Activated CD8-positive, alpha-beta memory T cell treated with anti-CD3 and anti-CD28 coated beads, Interleukin-2, amount 50 U/mL, for 24 hours (primary cell): Measurements from ENCODE around the gene TIMM23B.
A peak's percentile ranks its signal among the peaks of the same experiment; 100 is the strongest.
"Not testable (repeated sequence)": the region's sequence is repeated elsewhere in the genome, so short reads cannot be mapped to it uniquely, and the experiment has no call there.

Experiments used
- DNase-seq: peaks from one replicate; pipeline ENCODE4 v3.0.0-alpha.2; 2020; ENCODE audit errors: extremely low read depth

Gene TIMM23B

GRCh38 chr10:49941447-49942338, at the start of gene TIMM23B, which contains the start of gene PARG:
TSS of gene TIMM23B (plus strand) at chr10:49942053. CDS start at chr10:49942195, 142 bp downstream.
TSS of gene PARG (minus strand) at chr10:49942027. CDS start at chr10:49941725, 302 bp downstream.
- peak; percentile 51 for DNase-seq

DNA sequence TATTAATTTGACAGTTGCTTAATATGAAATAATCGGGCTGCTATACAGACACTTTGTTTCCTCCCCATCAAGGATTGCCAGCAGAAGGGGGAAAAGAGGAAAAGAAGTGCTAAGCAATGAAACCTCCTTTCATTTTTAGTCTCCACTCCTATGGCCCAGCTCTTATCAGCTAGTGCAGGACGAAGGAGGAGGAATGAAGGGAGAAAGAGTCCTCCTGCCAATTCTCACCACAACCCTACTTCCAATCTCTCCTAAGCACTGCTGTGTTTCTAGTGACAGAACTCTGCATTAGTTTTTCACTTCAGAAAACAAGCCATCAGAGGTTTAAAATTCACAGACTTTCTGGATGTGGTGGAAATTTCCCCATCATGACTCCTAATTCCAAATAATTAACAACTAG, 41.9 kb upstream of the TIMM23B start:
- not testable (repeated sequence) for DNase-seq

DNA sequence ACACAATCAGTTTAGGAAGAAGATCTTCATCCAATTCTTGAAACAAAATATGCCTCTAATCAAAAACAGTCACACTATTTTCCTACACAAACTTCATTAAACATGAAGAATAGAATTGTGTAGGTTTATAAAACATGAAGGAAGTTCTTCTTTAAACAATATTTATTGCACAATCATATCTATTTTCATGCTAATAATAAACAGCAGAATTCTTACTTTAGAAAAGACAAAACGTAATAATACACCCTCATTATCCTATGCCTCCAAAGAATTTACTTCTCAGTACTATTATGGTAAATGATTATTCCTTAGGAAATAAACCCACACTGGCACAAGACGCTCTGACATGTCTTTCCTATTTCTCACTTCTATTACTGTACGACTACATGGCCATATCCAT, 41.4 kb upstream of the TIMM23B start:
- not testable (repeated sequence) for DNase-seq

- not testable (repeated sequence) for DNase-seq
Measured at GRCh38 chr10:49903829-49904228, 38.0 kb upstream of the TIMM23B start.

DNA sequence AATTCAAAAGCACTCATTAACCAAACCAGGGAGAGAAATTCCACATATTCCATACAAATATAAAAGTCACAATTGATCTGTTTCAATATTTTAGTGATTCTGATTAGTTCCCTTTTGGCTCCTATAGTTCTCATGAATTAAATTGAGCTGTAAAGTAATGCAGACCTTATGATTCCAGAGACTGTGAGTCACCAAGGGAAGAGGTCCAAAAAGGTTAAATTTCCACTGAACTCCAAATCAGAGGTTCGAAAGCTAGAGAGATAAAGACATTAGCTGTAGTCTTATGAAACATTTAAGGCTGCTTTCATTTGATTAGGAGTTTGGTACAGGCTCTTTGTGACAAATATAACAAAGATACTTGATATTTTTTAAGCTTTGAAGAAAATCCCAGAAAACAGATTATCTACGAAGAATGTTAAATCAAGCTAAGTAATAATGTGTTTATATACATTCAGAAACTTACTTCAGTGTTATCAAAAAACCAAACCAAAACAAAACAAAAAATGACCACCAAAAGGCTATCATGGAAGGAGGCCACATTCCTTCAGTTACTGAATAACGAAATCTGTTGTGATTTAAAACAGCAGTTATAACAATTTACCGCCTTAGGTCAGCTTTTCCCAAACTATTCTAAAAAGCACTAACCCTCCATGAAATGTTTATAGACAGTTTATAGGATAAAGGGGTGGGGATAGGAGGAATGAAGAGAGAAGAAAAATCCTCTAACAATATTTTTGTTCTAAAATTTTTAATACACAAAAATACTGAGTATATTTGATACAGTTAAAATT, 33.4 kb upstream of the TIMM23B start:
- not testable (repeated sequence) for DNase-seq

DNA sequence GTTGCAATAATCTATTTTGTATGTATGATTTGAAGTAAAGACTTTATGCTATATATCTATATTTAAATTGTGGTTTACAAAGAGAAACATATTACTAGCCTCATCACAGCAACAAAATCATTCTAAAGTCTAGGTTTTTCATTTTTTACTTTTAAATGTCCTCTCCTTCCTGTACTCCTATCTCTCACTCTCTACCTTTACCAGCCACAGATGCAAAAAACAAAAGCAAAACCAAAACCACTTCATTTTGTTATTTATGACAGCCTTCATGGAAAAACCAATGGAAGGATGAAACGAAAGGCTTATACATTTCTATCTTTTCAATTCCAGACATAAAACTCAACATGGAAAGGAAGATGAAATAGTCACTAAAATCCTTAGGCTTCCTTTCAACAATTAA, 31.6 kb upstream of the TIMM23B start:
- DNase-seq: not testable (repeated sequence)

- DNase-seq: not testable (repeated sequence)
Measured at GRCh38 chr10:49916451-49916850, 25.4 kb upstream of the TIMM23B start.

DNA sequence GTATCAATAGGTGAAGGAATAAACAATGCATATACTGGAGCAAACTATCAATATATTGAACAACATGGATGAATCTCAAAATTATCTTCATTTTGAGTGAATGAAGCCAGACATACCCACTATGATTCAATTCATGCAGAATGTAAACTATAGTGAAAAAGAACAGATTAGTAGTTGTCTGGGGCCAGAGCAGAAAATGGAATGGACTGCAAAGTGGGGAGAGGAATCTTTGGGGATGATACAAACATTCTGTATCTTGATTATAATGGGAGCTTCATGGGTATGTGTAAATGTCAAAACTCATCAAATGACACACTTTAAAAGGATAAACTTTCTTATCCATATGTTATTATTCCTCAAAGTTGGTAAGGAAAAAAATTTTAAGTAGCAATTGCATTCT, 23.9 kb upstream of the TIMM23B start:
- DNase-seq: not testable (repeated sequence)

DNA sequence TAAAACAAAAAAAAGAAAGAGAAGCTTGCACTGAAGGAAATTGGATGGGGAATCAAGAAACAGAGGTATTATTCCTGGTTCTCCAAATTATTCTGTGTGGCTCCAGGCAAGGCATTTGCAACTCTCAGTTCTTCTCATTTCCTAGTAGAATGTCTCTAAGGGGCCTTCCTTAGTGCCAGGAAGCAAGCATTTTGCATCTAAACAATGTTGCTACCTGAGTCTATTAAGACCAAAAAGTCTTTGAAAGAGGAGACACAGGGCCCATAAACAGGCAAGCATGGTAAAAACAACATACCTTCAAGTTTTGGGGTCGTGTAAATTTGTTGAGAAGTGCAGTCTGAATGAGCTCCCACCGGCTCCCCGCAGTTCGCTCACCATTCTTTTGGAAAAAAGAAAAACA, 19.8 kb upstream of the TIMM23B start:
- not testable (repeated sequence) for DNase-seq

DNA sequence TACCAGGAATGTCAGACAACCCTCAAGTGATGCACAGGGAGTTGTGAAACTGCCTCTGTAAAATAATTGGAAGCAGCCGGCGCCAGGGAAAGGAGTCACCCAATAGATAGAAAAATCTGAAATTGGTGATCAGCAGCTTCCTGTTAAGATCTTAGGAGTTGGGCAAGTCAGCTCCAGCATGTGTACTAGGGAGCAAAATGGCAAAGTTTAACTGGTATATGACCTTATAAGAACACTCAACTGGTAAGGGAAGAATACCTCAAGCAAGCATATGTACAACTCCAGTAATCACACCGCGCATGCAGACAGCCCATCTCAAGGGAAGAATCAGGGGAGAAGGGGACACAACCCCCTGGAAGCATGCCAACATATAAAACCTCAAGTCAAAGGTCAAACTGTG, 18.3 kb upstream of the TIMM23B start:
- DNase-seq: not testable (repeated sequence)

- DNase-seq: not testable (repeated sequence)
Measured at GRCh38 chr10:49931276-49931675, 10.6 kb upstream of the TIMM23B start.

- DNase-seq: not testable (repeated sequence)
Measured at GRCh38 chr10:49931959-49932728, 9.7 kb upstream of the TIMM23B start.

GRCh38 chr10:49942339-49942705, 469 bp downstream of the TIMM23B start:
- DNase-seq: not testable (repeated sequence)

- DNase-seq: not testable (repeated sequence)
Measured at GRCh38 chr10:49943607-49944006, 1.8 kb downstream of the TIMM23B start.

DNA sequence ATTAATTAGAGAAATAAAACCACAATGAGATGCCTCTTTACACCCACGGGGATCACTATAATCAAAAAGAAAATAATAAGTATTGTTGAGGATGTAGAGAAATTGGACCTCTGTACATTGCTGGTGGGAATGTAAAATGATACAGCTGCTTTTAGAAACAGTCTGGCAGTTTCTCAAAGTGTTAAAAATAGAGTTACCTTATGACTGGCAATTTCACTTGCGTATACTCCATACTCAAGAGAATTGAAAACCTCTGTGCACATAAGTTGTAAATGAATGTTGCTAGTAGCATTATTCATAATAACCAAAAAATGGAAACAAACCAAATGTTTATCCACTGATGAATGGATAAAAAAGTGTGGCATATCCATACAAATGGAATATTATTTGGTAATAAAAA, 6.3 kb downstream of the TIMM23B start:
- not testable (repeated sequence) for DNase-seq

GRCh38 chr10:49948737-49949136, 6.9 kb downstream of the TIMM23B start:
- not testable (repeated sequence) for DNase-seq

GRCh38 chr10:49952006-49952405, 10.2 kb downstream of the TIMM23B start:
- not testable (repeated sequence) for DNase-seq

- DNase-seq: not testable (repeated sequence)
Measured at GRCh38 chr10:49953122-49953521, 11.3 kb downstream of the TIMM23B start.

DNA sequence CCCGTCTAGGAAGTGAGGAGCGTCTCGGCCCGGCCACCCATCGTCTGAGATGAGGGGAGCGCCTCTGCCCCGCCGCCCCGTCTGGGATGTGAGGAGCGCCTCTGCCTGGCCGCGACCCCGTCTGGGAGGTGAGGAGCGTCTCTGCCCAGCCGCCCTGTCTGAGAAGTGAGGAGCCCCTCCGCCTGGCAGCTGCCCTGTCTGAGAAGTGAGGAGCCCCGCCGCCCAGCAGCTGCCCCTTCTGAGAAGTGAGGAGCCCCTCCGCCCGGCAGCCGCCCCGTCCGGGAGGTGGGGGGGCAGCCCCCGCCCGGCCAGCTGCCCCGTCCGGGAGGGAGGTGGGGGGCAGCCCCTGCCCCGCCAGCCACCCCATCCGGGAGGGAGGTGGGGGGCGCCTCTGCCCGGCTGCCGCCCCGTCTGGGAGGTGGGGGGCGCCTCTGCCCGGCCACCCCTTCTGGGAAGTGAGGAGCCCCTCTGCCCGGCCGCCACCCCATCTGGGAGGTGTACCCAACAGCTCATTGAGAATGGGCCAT, 28.5 kb downstream of the TIMM23B start:
- not testable (repeated sequence) for DNase-seq

GRCh38 chr10:49971466-49971865, 29.6 kb downstream of the TIMM23B start:
- not testable (repeated sequence) for DNase-seq

DNA sequence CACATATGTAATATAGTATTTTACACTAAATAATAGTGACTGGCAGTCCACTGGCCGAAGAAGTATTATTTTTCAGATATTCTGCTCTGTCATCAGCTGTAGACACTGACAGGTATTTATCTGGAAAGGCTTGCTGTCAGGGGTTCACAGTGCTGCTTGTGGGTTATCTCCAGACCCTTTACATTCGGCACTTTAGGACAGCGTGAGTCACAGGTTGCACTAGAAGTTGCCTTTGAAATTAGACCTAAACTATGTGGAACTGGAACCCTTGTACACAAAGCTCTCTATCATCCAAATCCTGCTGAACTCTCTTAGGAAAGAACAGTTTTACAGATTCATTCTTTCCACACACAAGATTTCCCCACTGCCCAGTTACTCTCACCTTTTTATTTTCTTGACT, 30.2 kb downstream of the TIMM23B start:
- DNase-seq: not testable (repeated sequence)
